OCI-LY7 (cell line): Measurements from ENCODE around the gene PPT2.

Experiments
- EZH2phosphoT487 ChIP-seq: fragments of 200-600 bp; sonication (generic); IDR thresholded peaks from 2 replicates; pipeline ENCODE4 v1.6.1; 2018; ENCODE audit warnings: low read depth, borderline replicate concordance, mild to moderate bottlenecking, mixed run types, antibody characterized with exemption, low read length, moderate library complexity, mixed read lengths
- TF ChIP-seq, protein P1 (sequence below): fragments of 200-600 bp; sonication (generic); conservative IDR thresholded peaks from 2 replicates; pipeline ENCODE4 v1.5.1; 2014; ENCODE audit warnings: mild to moderate bottlenecking, antibody characterized with exemption, low read length, moderate library complexity, mixed read lengths

DNA sequence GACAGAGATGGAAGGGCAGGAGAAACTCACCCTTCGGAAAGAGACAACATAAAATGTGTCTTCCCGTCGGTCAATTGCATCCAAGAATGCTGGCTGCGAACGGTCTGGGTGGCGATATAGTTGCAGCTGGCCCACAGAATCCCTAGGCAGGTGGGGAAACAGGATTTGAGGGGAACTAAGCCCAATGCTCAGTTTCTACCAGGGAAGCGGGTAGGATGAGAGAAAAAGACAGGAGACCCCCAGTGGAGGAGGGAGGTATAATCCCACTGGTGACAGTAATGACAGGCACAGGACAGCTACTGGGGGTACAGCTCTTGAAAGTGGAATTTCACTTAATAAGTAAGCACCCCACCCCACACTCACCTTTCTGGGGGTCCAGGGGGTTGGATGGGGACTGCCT is 37.3 kb upstream of the PPT2 start:
- TF ChIP-seq, protein P1, sequence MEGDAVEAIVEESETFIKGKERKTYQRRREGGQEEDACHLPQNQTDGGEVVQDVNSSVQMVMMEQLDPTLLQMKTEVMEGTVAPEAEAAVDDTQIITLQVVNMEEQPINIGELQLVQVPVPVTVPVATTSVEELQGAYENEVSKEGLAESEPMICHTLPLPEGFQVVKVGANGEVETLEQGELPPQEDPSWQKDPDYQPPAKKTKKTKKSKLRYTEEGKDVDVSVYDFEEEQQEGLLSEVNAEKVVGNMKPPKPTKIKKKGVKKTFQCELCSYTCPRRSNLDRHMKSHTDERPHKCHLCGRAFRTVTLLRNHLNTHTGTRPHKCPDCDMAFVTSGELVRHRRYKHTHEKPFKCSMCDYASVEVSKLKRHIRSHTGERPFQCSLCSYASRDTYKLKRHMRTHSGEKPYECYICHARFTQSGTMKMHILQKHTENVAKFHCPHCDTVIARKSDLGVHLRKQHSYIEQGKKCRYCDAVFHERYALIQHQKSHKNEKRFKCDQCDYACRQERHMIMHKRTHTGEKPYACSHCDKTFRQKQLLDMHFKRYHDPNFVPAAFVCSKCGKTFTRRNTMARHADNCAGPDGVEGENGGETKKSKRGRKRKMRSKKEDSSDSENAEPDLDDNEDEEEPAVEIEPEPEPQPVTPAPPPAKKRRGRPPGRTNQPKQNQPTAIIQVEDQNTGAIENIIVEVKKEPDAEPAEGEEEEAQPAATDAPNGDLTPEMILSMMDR, result peak; percentile 76
- TF ChIP-seq EZH2phosphoT487, result no peak
